ENCODE measurements around the gene DYRK2. TPM values are rescaled to one million over a fixed set of nuclear protein-coding genes. Genes with fewer than 3 reads are reported as not detected.

The DYRK2 gene
- total RNA-seq, 1 experiment from 2014 or later: 28.6 TPM

DNA sequence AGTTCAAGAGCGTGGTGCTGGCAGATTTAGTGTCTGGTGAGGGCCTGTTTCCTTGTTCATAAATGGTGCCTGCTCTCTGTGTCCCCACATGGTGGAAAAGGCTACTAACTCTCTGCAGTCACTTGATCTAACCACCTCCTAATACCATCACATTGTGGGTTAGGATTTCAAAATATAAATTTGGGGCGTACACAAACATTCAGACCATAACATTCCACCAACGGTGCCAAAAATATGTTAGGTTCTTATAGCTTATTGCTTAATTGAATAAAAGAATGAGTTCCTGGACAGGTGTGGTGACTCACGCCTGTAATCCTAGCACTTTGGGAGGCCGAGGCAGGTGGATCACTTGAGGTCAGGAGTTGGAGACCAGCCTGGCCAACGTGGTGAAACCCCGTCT, 3.4 kb upstream of the DYRK2 start:
- Histone ChIP-seq H3K27ac (ENCODE audit: low read depth, low read length, poor library complexity, severe bottlenecking) (no peak overlapping the region), H3K27me3 (replicated peaks; ENCODE audit: insufficient read depth, low read depth, low read length, poor library complexity) (no peaks in the 10 kb centered on the region), H3K4me3 (ENCODE audit: low read depth, low read length, poor library complexity, severe bottlenecking) (no peak overlapping the region), H3K9me3 (ENCODE audit: low read depth, low read length, poor library complexity, severe bottlenecking) (no peaks in the 10 kb centered on the region), H3K4me1 (ENCODE audit: insufficient read depth, low read length, poor library complexity, severe bottlenecking) (no peaks in the 10 kb centered on the region), H3K36me3 (ENCODE audit: insufficient read depth, low read length, poor library complexity, severe bottlenecking) (no peaks in the 10 kb centered on the region)
- no peak for DNase-seq (ENCODE audit: low spot score)
- BruUV-seq (replicated peaks): no TSS peak
- POLR2A ChIA-PET (ENCODE audit: low non-redundant PET): no interaction called here
- TF ChIP-seq EZH2 (IDR thresholded peaks at IDR 0.05; ENCODE audit: borderline replicate concordance, low read depth, low read length, poor library complexity, severe bottlenecking): no peak
- TF ChIP-seq CTCF (conservative IDR thresholded peaks at IDR 0.05; ENCODE audit: low read depth, low read length): no peak
- intact Hi-C loops (cut with micrococcal nuclease; ENCODE audit: unreplicated experiment): loop anchor here (10.0 kb wide), 1 partner anchor 200 kb away; no protein-coding TSS in a partner anchor
- CTCF ChIA-PET: interaction anchor here (0.6 kb wide), 1 partner anchor 121 kb away, joined by 3 read pairs; no protein-coding TSS in a partner anchor

DNA sequence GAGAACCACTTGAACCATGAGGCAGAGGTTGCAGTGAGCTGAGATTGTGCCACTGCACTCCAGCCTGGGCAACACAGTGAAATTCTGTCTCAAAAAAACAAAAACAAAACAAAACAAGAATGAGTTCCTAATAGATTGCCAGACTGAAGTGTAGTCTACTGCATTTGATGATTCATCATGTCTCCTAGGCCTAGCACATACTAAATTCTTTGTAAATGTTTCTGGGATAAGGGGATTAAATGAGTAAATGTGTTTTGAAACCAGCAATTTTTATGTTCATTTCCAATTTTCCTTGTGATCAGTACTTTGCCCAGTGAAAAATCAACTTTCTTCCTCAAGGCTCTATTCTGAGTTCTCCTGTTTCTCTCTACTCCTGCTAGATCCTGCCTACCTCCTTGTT, 2.9 kb upstream of the DYRK2 start:
- H3K9me3 ChIP-seq (ENCODE audit: low read depth, low read length, poor library complexity, severe bottlenecking): no peaks in the 10 kb centered on the region
- TF ChIP-seq CTCF (conservative IDR thresholded peaks at IDR 0.05; ENCODE audit: low read depth, low read length) (no peak), EZH2 (IDR thresholded peaks at IDR 0.05; ENCODE audit: borderline replicate concordance, low read depth, low read length, poor library complexity, severe bottlenecking) (no peak)
- no TSS peak for BruUV-seq (replicated peaks)
- H3K27ac ChIP-seq (ENCODE audit: low read depth, low read length, poor library complexity, severe bottlenecking): no peak overlapping the region
- H3K27me3 ChIP-seq (replicated peaks; ENCODE audit: insufficient read depth, low read depth, low read length, poor library complexity): no peaks in the 10 kb centered on the region
- ChIA-PET CTCF (interaction anchor here (0.6 kb wide), 1 partner anchor 121 kb away, joined by 3 read pairs; no protein-coding TSS in a partner anchor), POLR2A (ENCODE audit: low non-redundant PET) (no interaction called here)
- H3K4me1 ChIP-seq (ENCODE audit: insufficient read depth, low read length, poor library complexity, severe bottlenecking): peaks cover 4% of the 10 kb centered on the region
- DNase-seq (ENCODE audit: low spot score): no peak
- no peaks in the 10 kb centered on the region for H3K36me3 ChIP-seq (ENCODE audit: insufficient read depth, low read length, poor library complexity, severe bottlenecking)
- intact Hi-C loops (cut with micrococcal nuclease; ENCODE audit: unreplicated experiment): loop anchor here (10.0 kb wide), 1 partner anchor 201 kb away; no protein-coding TSS in a partner anchor
- no peak overlapping the region for H3K4me3 ChIP-seq (ENCODE audit: low read depth, low read length, poor library complexity, severe bottlenecking)

GRCh38 chr12:67646775-67647174, 1.8 kb upstream of the DYRK2 start:
- Histone ChIP-seq H3K4me3 (ENCODE audit: low read depth, low read length, poor library complexity, severe bottlenecking) (no peak overlapping the region), H3K27me3 (replicated peaks; ENCODE audit: insufficient read depth, low read depth, low read length, poor library complexity) (no peaks in the 10 kb centered on the region), H3K36me3 (ENCODE audit: insufficient read depth, low read length, poor library complexity, severe bottlenecking) (no peaks in the 10 kb centered on the region), H3K4me1 (ENCODE audit: insufficient read depth, low read length, poor library complexity, severe bottlenecking) (peaks cover 16% of the 10 kb centered on the region), H3K9me3 (ENCODE audit: low read depth, low read length, poor library complexity, severe bottlenecking) (no peaks in the 10 kb centered on the region), H3K27ac (ENCODE audit: low read depth, low read length, poor library complexity, severe bottlenecking) (no peak overlapping the region)
- intact Hi-C loops (cut with micrococcal nuclease; ENCODE audit: unreplicated experiment): loop anchor here (10.0 kb wide), 1 partner anchor 202 kb away; no protein-coding TSS in a partner anchor
- BruUV-seq (replicated peaks): no TSS peak
- DNase-seq (ENCODE audit: low spot score): no peak
- POLR2A ChIA-PET (ENCODE audit: low non-redundant PET): no interaction called here
- CTCF ChIA-PET: no interaction called here
- TF ChIP-seq EZH2 (IDR thresholded peaks at IDR 0.05; ENCODE audit: borderline replicate concordance, low read depth, low read length, poor library complexity, severe bottlenecking): no peak
- TF ChIP-seq CTCF (conservative IDR thresholded peaks at IDR 0.05; ENCODE audit: low read depth, low read length): no peak
